WTC11 (cell line): ENCODE results near the gene TLX1. TPM values are rescaled to one million over a fixed set of nuclear protein-coding genes. Genes with fewer than 3 reads are reported as not detected.

Experiments
- ATAC-seq: fragments of 200-7000 bp; cut with Tn5 transposase; 2 replicates; pipeline ENCODE4 v1.10.0; 2021; ENCODE audit warnings: mild to moderate bottlenecking, moderate library complexity
- CTCF ChIA-PET: fragments of 300-600 bp; sonication (Branson Sonifier 250); formaldehyde crosslinking; loops from one replicate; lab custom pipeline; 2021; ENCODE audit warnings: antibody characterized with exemption; lab: Charles Lee
- POLR2A ChIA-PET: fragments of 350-600 bp; sonication (Branson Sonifier 250); formaldehyde crosslinking; loops from one replicate; lab custom pipeline; 2021; ENCODE audit warnings: antibody characterized with exemption; lab: Charles Lee
- DNase-seq: peaks from one replicate; pipeline ENCODE4 v3.0.0; 2021; ENCODE audit warnings: low spot score
- H3K27ac Mint-ChIP-seq: 2 replicates; pipeline ENCODE4 v1.8.0; 2021; ENCODE audit warnings: mixed read lengths
- H3K27me3 Mint-ChIP-seq: 2 replicates; pipeline ENCODE4 v1.8.0; 2021; ENCODE audit warnings: low read depth, mild to moderate bottlenecking, moderate library complexity, mixed read lengths
- H3K36me3 Mint-ChIP-seq: 2 replicates; pipeline ENCODE4 v1.8.0; 2021; ENCODE audit warnings: mixed read lengths
- H3K4me1 Mint-ChIP-seq: 2 replicates; pipeline ENCODE4 v1.8.0; 2022; ENCODE audit warnings: mixed read lengths
- H3K4me3 Mint-ChIP-seq: 2 replicates; pipeline ENCODE4 v1.8.0; 2021; ENCODE audit warnings: mild to moderate bottlenecking, moderate library complexity, mixed read lengths
- H3K9me3 Mint-ChIP-seq: 2 replicates; pipeline ENCODE4 v1.8.0; 2021; ENCODE audit warnings: mixed read lengths
- ATF1 ChIP-seq: sonication (generic); formaldehyde crosslinking; IDR thresholded peaks from 2 replicates; pipeline ENCODE4 v1.8.1; 2023; ENCODE audit warnings: mild to moderate bottlenecking, moderate library complexity, missing genetic modification reagents
- CBFB ChIP-seq: sonication (generic); formaldehyde crosslinking; IDR thresholded peaks from 2 replicates; pipeline ENCODE4 v1.8.1; 2022; ENCODE audit warnings: mild to moderate bottlenecking, low read depth, missing genetic modification reagents
- CDX4 ChIP-seq: fragments of 250-450 bp; sonication (Bioruptor Pico); IDR thresholded peaks from 2 replicates; pipeline ENCODE4 v1.9.0; 2021; ENCODE audit warnings: moderate library complexity, mild to moderate bottlenecking, inconsistent platforms, borderline replicate concordance
- EMX1 ChIP-seq: fragments of 250-450 bp; sonication (Bioruptor Pico); IDR thresholded peaks from 2 replicates; pipeline ENCODE4 v1.8.0; 2021; ENCODE audit warnings: mild to moderate bottlenecking
- FOXJ3 ChIP-seq: sonication (generic); formaldehyde crosslinking; IDR thresholded peaks from 2 replicates; pipeline ENCODE4 v1.9.0; 2021; ENCODE audit warnings: missing genetic modification reagents, mild to moderate bottlenecking, borderline replicate concordance
- GRHL2 ChIP-seq: fragments of 250-450 bp; sonication (Bioruptor Pico); IDR thresholded peaks from 2 replicates; pipeline ENCODE4 v1.8.0; 2022; ENCODE audit warnings: mild to moderate bottlenecking, moderate library complexity; ENCODE audit not compliant: insufficient replicate concordance, severe bottlenecking
- GTF2I ChIP-seq: fragments of 250-450 bp; sonication (Bioruptor Pico); conservative IDR thresholded peaks from 2 replicates; pipeline ENCODE4 v1.4.0; 2021; ENCODE audit warnings: mild to moderate bottlenecking
- HMGA2 ChIP-seq: fragments of 250-450 bp; sonication (Bioruptor Pico); IDR thresholded peaks from 2 replicates; pipeline ENCODE4 v1.4.0; 2021; ENCODE audit warnings: mild to moderate bottlenecking, moderate library complexity
- MAX ChIP-seq: sonication (generic); formaldehyde crosslinking; IDR thresholded peaks from 2 replicates; pipeline ENCODE4 v1.8.0; 2022; ENCODE audit warnings: mild to moderate bottlenecking, missing genetic modification reagents
- MLX ChIP-seq: sonication (generic); formaldehyde crosslinking; IDR thresholded peaks from 2 replicates; pipeline ENCODE4 v1.8.1; 2023; ENCODE audit warnings: mild to moderate bottlenecking, missing genetic modification reagents, moderate library complexity
- MYBL2 ChIP-seq: sonication (generic); formaldehyde crosslinking; IDR thresholded peaks from 2 replicates; pipeline ENCODE4 v1.8.1; 2023; ENCODE audit warnings: mild to moderate bottlenecking, moderate library complexity, missing genetic modification reagents
- NR1H2 ChIP-seq: sonication (generic); formaldehyde crosslinking; IDR thresholded peaks from 2 replicates; pipeline ENCODE4 v1.9.0; 2021; ENCODE audit warnings: mild to moderate bottlenecking, moderate library complexity, missing genetic modification reagents
- PREB ChIP-seq: sonication (generic); formaldehyde crosslinking; IDR thresholded peaks from 2 replicates; pipeline ENCODE4 v1.8.1; 2022; ENCODE audit warnings: mild to moderate bottlenecking, missing genetic modification reagents, moderate library complexity, borderline replicate concordance
- RELA ChIP-seq: sonication (generic); formaldehyde crosslinking; IDR thresholded peaks from 2 replicates; pipeline ENCODE4 v1.8.1; 2022; ENCODE audit warnings: missing genetic modification reagents, mild to moderate bottlenecking, borderline replicate concordance
- SMAD3 ChIP-seq: sonication (generic); formaldehyde crosslinking; IDR thresholded peaks from 2 replicates; pipeline ENCODE4 v1.8.0; 2022; ENCODE audit warnings: missing genetic modification reagents, mild to moderate bottlenecking, borderline replicate concordance
- SMAD4 ChIP-seq: sonication (generic); formaldehyde crosslinking; IDR thresholded peaks from 2 replicates; pipeline ENCODE4 v1.8.0; 2022; ENCODE audit warnings: mild to moderate bottlenecking, missing genetic modification reagents
- STAT6 ChIP-seq: sonication (generic); formaldehyde crosslinking; conservative IDR thresholded peaks from 2 replicates; pipeline ENCODE4 v1.8.1; 2023; ENCODE audit warnings: mild to moderate bottlenecking, low read depth, missing genetic modification reagents, moderate library complexity
- TP53 ChIP-seq: sonication (generic); formaldehyde crosslinking; IDR thresholded peaks from 2 replicates; pipeline ENCODE4 v1.8.1; 2023; ENCODE audit warnings: mild to moderate bottlenecking, missing genetic modification reagents
- ZNF138 ChIP-seq: sonication (generic); formaldehyde crosslinking; conservative IDR thresholded peaks from 2 replicates; pipeline ENCODE4 v1.8.1; 2022; ENCODE audit warnings: mild to moderate bottlenecking, moderate library complexity, missing genetic modification reagents
- ZNF219 ChIP-seq: sonication (generic); formaldehyde crosslinking; IDR thresholded peaks from 2 replicates; pipeline ENCODE4 v1.8.0; 2023; ENCODE audit warnings: missing genetic modification reagents, mild to moderate bottlenecking, borderline replicate concordance
- ZNF317 ChIP-seq: sonication (generic); formaldehyde crosslinking; IDR thresholded peaks from 2 replicates; pipeline ENCODE4 v1.8.1; 2023; ENCODE audit warnings: low read depth, mild to moderate bottlenecking, moderate library complexity, missing genetic modification reagents, borderline replicate concordance
- total RNA-seq: library from RNA; stranded (reverse); gene quantifications from 3 replicates; pipeline ENCODE4 v1.2.3, GENCODE V29; 2021

TLX1 gene
- total RNA-seq, 1 experiment from 2014 or later = 4.6 TPM

- H3K27me3 Mint-ChIP-seq = peaks cover 50% of the 10 kb centered on the region
- no peaks in the 10 kb centered on the region for H3K36me3 Mint-ChIP-seq
- TF ChIP-seq MLX (CRISPR knock-in tag) (no peak), MYBL2 (CRISPR knock-in tag) (no peak), MAX (CRISPR knock-in tag) (no peak), GRHL2 (no peak), EMX1 (CRISPR knock-in tag) (no peak), TP53 (CRISPR knock-in tag) (no peak), SMAD3 (CRISPR knock-in tag) (no peak), ZNF317 (CRISPR knock-in tag) (no peak), GTF2I (CRISPR knock-in tag) (no peak), ZNF138 (CRISPR knock-in tag) (no peak)
- ATAC-seq (no peak), DNase-seq (no peak)
- H3K9me3 Mint-ChIP-seq = peaks cover 5% of the 10 kb centered on the region
- ChIA-PET CTCF (interaction anchor here (1.2 kb wide), 2 partner anchors 75 to 121 kb away, joined by 3 to 4 read pairs; no protein-coding TSS in a partner anchor), POLR2A (no interaction called here)
- no peak overlapping the region for H3K27ac Mint-ChIP-seq
- H3K4me3 Mint-ChIP-seq = no peak overlapping the region
- peaks cover 26% of the 10 kb centered on the region for H3K4me1 Mint-ChIP-seq
These were observed 32.9 kb downstream of the TLX1 start for GRCh38 chr10:101164020-101164419.

- CTCF ChIA-PET = interaction anchor here (1.4 to 2.6 kb wide), 3 partner anchors 12 to 101 kb away, joined by 3 to 11 read pairs (median 3); no protein-coding TSS in a partner anchor
- Mint-ChIP-seq H3K27ac (no peak overlapping the region), H3K27me3 (peaks cover 48% of the 10 kb centered on the region), H3K4me3 (no peak overlapping the region), H3K36me3 (no peaks in the 10 kb centered on the region), H3K4me1 (peaks cover 26% of the 10 kb centered on the region), H3K9me3 (peaks cover 5% of the 10 kb centered on the region)
- no peak for ATAC-seq
- POLR2A ChIA-PET = no interaction called here
- no peak for TF ChIP-seq STAT6 (CRISPR knock-in tag)
- no peak for TF ChIP-seq ATF1 (CRISPR knock-in tag)
- TF ChIP-seq RELA (CRISPR knock-in tag) = no peak
- no peak for TF ChIP-seq PREB
- no peak for TF ChIP-seq FOXJ3 (CRISPR knock-in tag)
- TF ChIP-seq CDX4 (CRISPR knock-in tag) = no peak
- TF ChIP-seq CBFB (CRISPR knock-in tag) = no peak
- TF ChIP-seq ZNF219 (CRISPR knock-in tag) = no peak
- no peak for TF ChIP-seq ZNF138 (CRISPR knock-in tag)
- TF ChIP-seq NR1H2 = no peak
- TF ChIP-seq SMAD4 (CRISPR knock-in tag) = no peak
- no peak for TF ChIP-seq HMGA2 (CRISPR knock-in tag)
- no peak for DNase-seq
These were observed 34.6 kb downstream of the TLX1 start for GRCh38 chr10:101165736-101166135.
